NCI-H1048 (cell line): ENCODE results near the gene HAP1.
"Not testable (repeated sequence)": the region's sequence is repeated elsewhere in the genome, so short reads cannot be mapped to it uniquely, and the experiment has no call there.

Source experiments
- DNase-seq: peaks from one replicate; lab custom pipeline; 2025; lab: John Stamatoyannopoulos, UW

The HAP1 gene

DNA sequence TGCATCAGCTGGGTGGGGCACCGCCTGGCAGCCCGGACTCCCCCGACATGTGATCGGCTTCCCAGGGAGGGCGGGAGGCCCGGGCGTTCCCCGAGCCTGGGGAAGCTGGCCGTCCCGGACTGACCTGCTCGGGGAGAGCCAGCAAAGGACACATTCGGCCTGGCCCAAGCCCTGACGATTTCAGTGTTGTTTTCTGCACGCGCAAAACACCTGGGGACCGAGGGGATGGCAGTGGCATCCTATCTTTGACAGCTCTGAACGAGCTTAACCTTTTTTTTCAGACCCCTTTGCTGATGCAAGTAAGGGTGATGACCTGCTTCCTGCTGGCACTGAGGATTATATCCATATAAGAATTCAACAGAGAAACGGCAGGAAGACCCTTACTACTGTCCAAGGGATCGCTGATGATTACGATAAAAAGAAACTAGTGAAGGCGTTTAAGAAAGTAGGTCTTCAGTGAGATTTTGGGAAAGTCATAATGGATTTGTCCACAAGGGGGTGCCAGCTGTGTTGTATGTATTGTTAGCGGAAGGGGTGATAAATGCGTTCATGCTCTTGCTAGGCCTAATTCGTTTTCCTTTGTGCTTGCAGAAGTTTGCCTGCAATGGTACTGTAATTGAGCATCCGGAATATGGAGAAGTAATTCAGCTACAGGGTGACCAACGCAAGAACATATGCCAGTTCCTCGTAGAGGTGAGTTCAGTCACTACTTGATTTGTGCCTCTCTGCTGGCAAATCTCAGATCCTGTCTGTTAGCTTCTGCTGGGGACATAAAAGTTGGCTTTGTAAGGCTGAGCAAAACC is 44.7 kb downstream of the HAP1 start:
- DNase-seq, result no peak

DNA sequence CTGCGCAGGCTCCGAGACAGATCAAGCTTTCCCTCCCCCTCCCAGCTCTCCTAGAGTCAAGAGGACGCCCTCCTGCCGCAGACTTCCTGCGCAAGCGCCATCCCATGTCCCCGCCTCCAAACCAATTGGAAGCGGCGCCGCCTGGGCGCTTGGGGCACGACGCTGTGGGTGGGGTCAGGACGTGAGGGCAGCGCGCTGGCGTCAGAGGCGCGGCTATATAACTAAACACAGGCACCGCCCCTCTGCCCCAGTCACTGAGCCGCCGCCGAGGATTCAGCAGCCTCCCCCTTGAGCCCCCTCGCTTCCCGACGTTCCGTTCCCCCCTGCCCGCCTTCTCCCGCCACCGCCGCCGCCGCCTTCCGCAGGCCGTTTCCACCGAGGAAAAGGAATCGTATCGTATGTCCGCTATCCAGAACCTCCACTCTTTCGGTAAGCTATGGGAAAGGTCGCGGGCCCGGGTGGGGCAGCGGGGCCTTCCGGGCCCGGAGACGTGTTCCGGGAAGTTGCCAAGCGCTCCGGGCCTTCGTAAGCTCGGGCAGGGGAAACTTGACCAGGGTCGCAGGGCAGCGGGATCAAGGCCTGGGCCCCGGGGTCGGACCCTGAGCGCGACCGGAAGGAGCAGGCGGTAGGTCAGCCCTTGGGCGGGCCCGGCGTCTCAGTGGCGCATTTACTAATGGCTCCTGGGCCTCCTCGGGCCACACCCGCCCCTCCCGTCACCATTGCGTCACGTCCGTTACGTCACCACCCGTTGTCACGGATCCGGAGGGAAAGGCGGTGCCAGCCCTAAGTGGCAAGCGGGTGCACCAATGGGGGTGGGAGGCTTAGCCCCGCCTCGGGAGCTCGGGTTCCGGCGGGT is 45.6 kb downstream of the HAP1 start, which contains the start of gene EIF1:
EIF1 (plus strand) TSS at position 245 of the 856 bp plus-strand sequence; CDS start at position 399, 154 bp downstream.
- peak; percentile 99 for DNase-seq

DNA sequence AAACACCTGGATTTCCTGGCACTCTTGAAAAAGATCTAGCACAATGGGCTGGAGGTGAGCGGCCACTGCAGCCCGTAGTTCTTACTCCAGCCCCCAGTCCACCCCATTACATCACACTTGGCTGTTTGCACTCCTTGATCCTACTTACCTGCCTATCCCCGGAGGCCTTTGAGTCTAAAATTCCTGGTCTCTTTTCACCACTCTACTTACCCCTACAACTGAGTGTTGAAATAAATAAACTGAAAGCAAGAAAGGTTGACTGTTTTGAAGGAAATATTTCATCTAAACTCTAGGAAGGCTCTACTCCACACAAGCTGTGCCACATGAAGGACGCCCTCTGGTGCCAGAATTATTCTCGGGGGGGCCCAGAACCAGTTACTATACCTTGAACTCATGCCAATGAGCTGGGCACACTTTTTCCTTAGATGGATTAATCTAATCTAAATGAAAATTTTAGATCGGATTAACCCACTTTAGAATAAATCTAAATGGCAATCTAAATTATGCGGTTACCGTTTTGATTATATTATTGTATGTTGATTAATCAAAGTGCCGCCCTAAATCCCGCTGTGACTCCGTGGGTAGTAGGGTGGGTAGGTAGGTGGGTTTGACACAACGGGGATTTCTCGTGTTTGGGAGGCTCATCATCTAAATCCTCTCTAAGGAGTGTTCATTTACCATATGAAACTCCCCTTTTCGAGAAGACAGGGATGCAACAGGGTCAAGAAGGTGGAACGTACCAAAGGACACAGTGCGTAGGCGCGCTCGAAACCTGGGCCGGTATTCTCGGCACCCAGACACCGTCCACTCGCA is 46.4 kb downstream of the HAP1 start:
- DNase-seq, result no peak

DNA sequence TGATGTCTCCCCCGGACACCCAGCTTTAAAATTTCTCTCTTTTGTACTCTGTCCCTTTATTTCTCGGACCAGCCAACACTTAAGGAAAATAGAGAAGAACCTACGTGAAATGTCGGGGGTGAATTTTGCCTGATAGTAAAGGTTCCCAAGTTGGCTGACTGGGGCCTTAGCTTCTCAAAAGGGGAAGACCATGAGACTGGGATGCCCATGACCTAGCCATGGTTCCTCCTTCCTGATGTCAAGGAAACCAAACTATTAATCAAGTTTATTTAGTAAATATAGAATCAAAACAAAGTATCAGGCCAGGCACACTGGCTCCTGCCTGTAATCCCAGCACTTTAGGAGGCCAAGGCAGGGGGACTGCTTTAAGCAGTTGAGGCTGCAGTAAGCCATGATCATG is 48.2 kb downstream of the HAP1 start:
- no peak for DNase-seq

DNA sequence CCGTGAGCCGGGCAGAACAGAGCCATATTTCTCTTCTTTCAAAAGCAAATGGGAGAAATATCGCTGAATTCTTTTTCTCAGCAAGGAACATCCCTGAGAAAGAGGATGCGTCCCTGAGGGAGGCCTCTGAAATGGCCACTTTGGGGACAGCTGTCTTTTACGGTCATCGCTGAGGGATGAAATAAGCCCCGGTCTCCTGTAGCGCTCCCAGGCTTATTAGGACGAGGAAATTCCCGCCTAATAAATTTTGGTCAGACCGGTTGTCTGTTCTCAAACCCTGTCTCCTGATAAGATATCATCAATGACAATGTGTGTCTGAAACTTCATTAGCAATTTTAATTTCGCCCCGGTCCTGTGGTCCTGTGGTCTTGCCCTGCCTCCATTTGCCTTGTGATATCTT is 48.7 kb downstream of the HAP1 start:
- not testable (repeated sequence) for DNase-seq

DNA sequence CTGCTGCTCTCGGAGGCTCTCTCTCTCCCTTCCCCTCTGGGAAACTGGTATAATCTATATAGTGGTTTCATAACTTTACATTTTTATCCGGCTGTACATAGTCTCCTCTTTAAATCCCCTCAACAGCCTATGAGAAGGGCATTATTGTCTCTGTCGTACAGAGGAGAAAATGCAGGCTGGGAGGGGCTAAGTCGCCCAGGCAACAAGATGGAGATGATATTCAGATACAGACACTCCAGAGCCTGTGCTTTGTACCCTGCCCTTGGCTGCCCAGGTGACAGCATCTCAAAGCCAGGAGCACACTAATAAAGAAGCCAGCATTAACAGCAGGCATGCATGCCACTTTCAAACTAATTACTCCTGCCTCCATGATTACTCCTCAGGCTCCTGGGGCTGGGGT is 50.4 kb downstream of the HAP1 start:
- no peak for DNase-seq

DNA sequence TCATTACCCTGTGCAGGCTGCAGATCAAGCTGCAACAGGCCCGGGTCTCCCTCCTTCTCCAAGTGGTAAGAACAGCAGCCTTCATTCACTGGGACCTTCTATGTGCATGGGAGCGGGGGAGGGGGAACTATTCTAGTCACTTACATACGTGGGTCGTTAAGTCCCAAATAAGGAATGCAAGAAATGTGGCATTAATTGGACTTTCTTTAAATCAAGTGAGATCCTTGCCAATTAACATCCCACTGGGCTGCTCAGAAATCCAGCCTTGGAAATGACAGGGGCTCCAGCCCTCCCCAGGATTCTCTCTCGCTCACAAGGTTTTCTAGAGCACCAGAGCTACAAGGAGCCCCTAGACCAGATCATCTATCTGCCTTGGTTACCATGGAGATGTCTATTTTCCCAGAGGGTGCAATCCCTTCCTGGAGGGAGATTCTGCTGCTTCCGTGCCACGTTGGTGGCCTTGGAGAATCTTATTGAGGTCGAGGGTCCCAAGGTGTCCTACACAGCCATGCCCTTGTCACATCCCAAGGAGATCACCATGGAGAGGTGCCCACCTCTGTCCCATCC is 50.9 kb downstream of the HAP1 start:
- DNase-seq, result no peak

DNA sequence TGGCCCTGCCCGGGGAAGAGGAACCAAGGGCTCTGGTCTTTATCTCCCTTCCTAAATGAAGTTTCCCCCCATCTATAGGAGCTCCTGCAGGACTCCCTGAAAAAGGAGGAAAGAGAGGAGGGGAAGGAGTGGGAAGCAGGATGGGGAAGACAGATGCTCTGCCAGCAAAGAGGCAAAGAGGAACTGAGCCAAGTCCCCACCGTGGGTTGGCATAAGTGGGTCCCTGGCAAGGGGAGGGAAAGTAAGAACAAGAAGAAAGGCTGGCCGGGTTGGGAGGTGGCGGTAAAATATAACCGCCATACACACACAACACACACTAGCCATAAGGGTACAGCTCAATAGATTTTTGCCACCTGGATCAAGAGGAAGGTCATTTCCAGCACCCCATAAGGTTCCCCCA is 51.8 kb downstream of the HAP1 start:
- no peak for DNase-seq

DNA sequence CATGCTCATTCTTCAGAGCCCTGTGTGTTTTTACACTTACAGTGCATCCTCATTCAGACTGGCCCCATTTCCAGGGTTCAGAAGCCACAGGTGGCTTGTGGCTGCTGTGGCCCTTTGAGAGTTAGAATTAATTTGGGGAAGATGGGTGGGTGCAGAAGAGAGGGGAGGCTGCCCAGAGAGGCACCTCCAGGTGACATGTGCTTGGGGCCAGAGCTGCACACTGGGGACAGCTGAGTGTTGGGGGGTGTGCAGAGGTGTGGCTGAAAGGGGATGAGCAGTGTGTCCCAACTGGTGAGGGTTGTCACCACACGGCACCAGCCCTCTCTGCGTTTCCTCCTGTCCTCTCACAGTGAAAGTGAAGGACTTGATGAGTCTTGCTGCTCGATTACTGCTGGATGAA is 52.7 kb downstream of the HAP1 start:
- no peak for DNase-seq

DNA sequence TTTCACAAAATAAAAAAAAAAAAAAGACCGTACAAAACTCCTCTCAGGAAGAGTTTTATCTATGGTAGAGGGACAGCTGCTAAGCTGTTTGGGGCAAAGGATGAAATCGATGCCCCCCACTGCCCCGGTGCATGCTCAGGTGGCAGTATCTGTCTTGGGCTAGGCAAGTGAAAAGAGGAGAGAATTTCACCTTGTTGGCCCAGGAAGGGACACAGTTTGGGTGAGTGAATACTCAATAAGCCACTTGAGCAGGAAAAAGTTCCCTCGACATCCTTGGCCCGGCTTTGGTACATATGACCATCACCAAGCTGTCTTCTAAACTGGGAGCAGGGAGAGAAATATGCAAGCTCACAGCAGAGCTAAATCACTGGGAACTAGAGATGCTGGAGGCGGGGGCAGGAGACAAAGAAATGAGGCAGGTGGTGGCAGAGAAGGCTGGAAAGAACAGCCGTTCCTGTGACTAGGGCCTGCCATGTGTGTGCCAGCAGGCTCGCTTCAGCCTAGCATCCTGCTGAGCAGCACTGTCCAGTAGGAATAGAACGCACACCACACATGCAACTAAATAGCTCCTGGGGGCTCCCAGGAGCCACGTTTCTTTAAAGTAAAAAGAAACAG is 53.9 kb downstream of the HAP1 start:
- no peak for DNase-seq

DNA sequence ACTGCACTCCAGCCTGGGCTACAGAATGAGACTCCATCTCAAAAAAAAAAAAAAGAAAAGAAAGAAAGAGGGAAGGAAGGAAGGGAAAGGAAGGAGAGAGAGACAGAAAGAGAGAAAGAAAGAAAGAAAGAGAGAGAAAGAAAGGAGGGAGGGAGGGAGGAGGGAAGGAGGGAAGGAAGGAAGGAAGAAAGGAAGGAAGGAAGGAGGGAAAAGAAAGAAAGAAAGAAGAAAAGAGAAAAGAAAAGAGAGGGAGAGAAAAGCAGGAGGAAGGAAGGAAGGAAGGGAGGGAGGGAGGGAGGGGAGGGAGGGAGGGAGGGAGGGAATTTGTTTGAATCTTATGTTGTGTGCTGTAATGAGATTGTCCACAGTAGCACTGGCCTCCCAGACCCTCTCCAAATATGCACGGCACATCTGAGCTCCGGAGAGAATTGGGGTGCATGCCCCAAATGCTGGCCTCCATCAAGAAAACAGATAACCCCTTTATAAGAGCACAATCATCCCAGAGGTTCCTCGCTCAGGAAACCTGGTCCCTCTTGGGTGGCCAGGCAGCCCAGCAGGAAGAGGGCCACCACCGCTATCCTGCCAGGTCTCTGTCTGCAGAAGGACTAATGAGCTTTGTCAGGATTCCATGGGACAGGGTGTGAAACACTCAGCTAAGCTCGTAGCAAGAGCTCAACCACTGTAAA is 54.6 kb downstream of the HAP1 start:
- no peak for DNase-seq

DNA sequence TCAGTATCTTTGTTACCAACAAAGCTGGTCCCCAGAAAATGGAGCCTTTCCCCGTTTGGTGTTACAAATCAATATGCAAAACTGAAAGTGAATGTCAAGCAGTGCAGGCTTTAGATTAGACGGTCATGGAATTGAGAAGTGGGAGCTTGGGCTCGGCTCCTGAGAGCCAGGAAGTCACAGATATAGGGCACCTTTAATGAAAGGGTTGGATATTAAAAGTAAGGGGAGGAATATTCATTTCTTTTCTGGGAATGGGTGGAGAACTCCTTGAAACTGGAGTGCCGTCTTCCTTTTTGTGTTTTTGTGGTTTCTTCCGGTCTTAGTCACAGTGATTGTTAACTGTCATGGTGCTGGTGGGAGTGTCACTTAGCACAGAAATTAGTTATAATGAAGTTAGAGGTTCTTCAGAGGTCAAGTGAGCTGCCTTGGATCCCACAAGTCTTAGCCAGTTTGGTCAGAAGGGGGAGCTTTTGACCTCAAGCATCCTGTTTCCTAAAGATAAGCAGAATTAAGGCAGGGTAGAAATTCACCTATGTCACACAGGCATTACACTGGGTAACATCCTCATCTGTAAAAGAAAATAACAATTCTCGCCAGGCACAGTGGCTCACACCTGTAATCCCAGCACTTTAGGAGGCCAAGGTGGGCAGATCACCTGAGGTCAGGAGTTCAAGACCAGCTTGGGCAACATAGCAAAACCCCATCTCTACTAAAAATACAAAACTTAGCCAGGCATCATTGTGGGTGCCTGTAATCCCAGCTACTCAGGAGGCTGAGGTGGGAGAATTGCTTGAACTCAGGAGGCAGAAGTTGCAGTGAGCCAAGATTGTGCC is 55.3 kb downstream of the HAP1 start:
- no peak for DNase-seq

DNA sequence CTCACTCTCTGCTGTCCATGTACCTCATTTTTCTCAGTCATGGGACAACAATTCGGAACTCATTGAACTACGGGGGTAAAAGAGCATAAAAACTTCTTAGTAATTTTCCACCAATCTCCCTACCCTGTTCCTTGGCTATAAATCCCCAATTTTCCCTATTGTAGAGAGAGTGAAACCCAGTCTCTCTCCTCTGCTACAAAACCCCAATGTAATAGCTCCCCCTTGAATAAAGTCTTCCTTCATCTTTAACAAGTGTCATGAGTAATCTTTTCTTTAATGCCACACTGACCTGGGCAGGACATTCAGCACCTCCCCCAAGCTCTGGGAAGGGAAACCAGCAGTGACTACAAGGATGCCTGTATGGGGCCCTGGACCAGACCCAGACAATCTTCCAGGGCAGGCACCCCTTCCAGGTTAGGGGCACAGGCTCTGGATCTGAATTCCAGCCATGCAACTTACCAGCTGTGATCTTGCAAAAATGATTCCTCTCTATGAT is 56.0 kb downstream of the HAP1 start:
- no peak for DNase-seq

DNA sequence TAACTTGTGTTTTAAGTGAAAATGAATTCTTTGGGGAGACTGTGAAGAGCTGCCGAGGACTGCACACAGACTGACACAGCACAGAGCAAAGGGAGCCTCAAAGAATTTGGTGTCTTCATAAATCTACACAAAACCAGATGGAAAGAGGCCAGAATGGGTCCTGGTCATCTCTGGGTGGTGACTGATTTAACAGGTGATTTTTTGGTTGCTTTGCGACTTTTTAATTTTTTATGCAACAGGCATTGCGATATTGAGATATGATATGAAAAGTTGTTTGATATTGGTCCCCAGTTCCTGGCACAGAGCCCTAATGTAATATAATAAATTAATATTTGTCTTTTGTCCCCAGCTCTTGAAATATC is 58.4 kb downstream of the HAP1 start:
- no peak for DNase-seq

DNA sequence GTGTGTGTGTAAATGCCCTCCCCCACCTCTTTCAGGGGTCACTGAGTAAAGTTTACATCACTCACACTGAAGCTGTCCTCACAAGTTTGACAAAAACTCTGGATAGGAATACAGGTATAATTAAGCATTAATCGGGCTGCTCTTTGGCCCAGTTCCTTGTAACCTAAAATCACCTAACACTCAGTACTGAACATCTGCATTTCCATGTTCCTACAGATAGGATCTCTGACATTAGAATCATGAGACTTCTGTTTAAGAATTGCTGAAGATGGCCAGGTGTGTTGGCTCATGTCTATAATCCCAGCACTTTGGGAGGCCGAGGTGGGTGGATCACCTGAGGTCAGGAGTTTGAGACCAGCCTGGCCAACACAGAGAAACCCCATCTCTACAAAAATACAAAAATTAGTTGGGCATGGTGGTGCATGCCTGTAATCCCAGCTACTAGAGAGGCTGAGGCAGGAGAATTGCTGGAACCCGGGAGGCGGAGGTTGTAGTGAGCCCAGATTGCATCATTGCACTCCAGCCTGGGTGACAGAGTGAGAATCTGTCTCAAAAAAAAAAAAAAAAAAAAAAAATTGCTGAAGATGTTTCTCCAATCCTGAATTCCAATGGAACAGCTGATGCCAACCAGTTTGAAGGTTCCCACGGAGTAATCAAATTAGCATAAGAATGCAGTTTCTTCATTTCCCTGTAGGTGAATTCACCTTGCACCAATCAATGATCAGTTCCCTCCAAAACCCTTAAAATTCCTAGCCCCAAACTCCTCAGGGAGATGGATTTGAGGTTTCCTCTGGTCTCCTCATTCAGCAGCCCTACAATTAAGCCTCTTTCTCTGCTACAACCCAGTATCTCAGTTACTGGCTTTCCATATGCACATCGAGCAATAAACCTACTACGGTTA is 59.0 kb downstream of the HAP1 start:
- not testable (repeated sequence) for DNase-seq
